MM.1S (cell line): ENCODE results near the gene SNCAIP.
A peak's percentile ranks its signal among the peaks of the same experiment; 100 is the strongest.

ENCODE experiments used
- DNase-seq: peaks from one replicate; pipeline ENCODE4 v3.0.0-alpha.2; 2015
- H2AFZ ChIP-seq: fragments of 300-600 bp; sonication (generic); 2 replicates; pipeline ENCODE4 v1.6.0; 2016; ENCODE audit warnings: antibody characterized with exemption, low read length
- H3F3A ChIP-seq: fragments of 300-600 bp; sonication (generic); 2 replicates; pipeline ENCODE4 v1.6.1; 2016; ENCODE audit warnings: mild to moderate bottlenecking, antibody characterized with exemption, low read length, moderate library complexity, mixed read lengths; ENCODE audit not compliant: insufficient read depth
- H3K27ac ChIP-seq: fragments of 300-600 bp; sonication (generic); 2 replicates; pipeline ENCODE4 v1.5.1; 2016; ENCODE audit warnings: mild to moderate bottlenecking, low read length
- H3K27me3 ChIP-seq: fragments of 300-600 bp; sonication (generic); replicated peaks from 2 replicates; pipeline ENCODE4 v1.6.0; 2016; ENCODE audit warnings: low read length; ENCODE audit not compliant: insufficient read depth
- H3K36me3 ChIP-seq: fragments of 300-600 bp; sonication (generic); replicated peaks from 2 replicates; pipeline ENCODE4 v1.6.1; 2016; ENCODE audit warnings: mild to moderate bottlenecking, low read length, mixed read lengths; ENCODE audit not compliant: insufficient read depth
- H3K4me1 ChIP-seq: fragments of 300-600 bp; sonication (generic); 2 replicates; pipeline ENCODE4 v1.6.1; 2016; ENCODE audit warnings: low read length, mixed read lengths
- H3K4me2 ChIP-seq: fragments of 300-600 bp; sonication (generic); 2 replicates; pipeline ENCODE4 v1.6.0; 2016; ENCODE audit warnings: low read depth, low read length
- H3K4me3 ChIP-seq: fragments of 300-600 bp; sonication (generic); 2 replicates; pipeline ENCODE4 v1.5.1; 2016; ENCODE audit warnings: low read length, mixed read lengths
- H3K79me2 ChIP-seq: fragments of 300-600 bp; sonication (generic); 2 replicates; pipeline ENCODE4 v1.6.1; 2016; ENCODE audit warnings: mixed run types, low read length, mixed read lengths
- H3K9ac ChIP-seq: fragments of 300-600 bp; sonication (generic); 2 replicates; pipeline ENCODE4 v1.6.1; 2016; ENCODE audit warnings: low read length, mixed read lengths
- H3K9me2 ChIP-seq: fragments of 300-600 bp; sonication (generic); replicated peaks from 2 replicates; pipeline ENCODE4 v1.6.1; 2016; ENCODE audit warnings: mild to moderate bottlenecking, low read length, mixed read lengths; ENCODE audit not compliant: insufficient read depth
- H3K9me3 ChIP-seq: fragments of 300-600 bp; sonication (generic); replicated peaks from 2 replicates; pipeline ENCODE4 v1.6.1; 2016; ENCODE audit warnings: mild to moderate bottlenecking, low read length, mixed read lengths; ENCODE audit not compliant: insufficient read depth
- H4K20me1 ChIP-seq: fragments of 300-600 bp; sonication (generic); 2 replicates; pipeline ENCODE4 v1.6.1; 2016; ENCODE audit warnings: mild to moderate bottlenecking, low read length, moderate library complexity, mixed read lengths; ENCODE audit not compliant: insufficient read depth
- CTCF ChIP-seq: fragments of 300-600 bp; sonication (generic); IDR thresholded peaks from 2 replicates; pipeline ENCODE4 v1.5.1; 2016; ENCODE audit warnings: antibody characterized with exemption, low read length, mixed read lengths
- EZH2 ChIP-seq: fragments of 300-600 bp; sonication (generic); optimal IDR thresholded peaks from 2 replicates; pipeline ENCODE3; 2017; ENCODE audit warnings: low read depth, mild to moderate bottlenecking, antibody characterized with exemption, low read length, mixed read lengths
- EZH2phosphoT487 ChIP-seq: fragments of 300-600 bp; sonication (generic); IDR thresholded peaks from 2 replicates; pipeline ENCODE4 v1.6.1; 2018; ENCODE audit warnings: antibody characterized with exemption, low read length

SNCAIP gene

GRCh38 chr5:122322801-122323548, 10.9 kb downstream of the SNCAIP start:
- Histone ChIP-seq H3K4me3 (peak overlapping the region; percentile 20; the same call in 1 of the 2 replicates), H3K27ac (peak overlapping the region; percentile 71), H2AFZ (no peak overlapping the region), H3K79me2 (peaks cover 12% of the 10 kb centered on the region), H4K20me1 (no peaks in the 10 kb centered on the region), H3K36me3 (no peaks in the 10 kb centered on the region), H3K4me2 (peak overlapping the region; percentile 55), H3K9me3 (no peaks in the 10 kb centered on the region), H3K9me2 (no peaks in the 10 kb centered on the region), H3K9ac (peak overlapping the region; percentile 32; the same call in 1 of the 2 replicates), H3K27me3 (no peaks in the 10 kb centered on the region), H3K4me1 (peaks cover 54% of the 10 kb centered on the region), H3F3A (peaks cover 11% of the 10 kb centered on the region)
- TF ChIP-seq EZH2: no peak
- no peak for TF ChIP-seq CTCF
- TF ChIP-seq EZH2phosphoT487: no peak
- DNase-seq: peak; percentile 50

DNA sequence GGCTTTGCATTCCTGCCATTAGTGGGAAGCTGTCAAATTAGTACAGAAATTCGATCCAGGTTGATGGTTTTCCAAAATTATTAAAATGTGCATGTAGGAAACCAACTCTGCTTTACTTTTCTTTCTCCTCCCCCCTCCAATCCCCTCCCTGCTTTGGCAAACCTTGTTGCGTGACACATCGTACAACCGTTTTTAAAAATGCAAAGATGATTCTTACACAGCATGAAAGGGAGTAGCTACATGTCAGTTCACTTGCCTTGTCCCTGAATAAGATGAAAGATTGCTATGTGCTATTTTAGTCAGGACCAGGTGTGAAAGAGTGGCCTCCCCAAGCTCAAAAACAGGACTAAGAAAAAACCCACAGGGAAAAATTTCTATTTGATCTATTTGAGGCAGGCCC, 11.7 kb downstream of the SNCAIP start:
- no peak for TF ChIP-seq EZH2
- TF ChIP-seq CTCF: no peak
- no peak for TF ChIP-seq EZH2phosphoT487
- Histone ChIP-seq H3F3A (peaks cover 11% of the 10 kb centered on the region), H3K4me2 (peak overlapping the region; percentile 55), H3K9me2 (no peaks in the 10 kb centered on the region), H3K36me3 (no peaks in the 10 kb centered on the region), H3K9me3 (no peaks in the 10 kb centered on the region), H3K27me3 (no peaks in the 10 kb centered on the region), H3K4me3 (peak overlapping the region; percentile 20; the same call in 1 of the 2 replicates), H4K20me1 (no peaks in the 10 kb centered on the region), H3K9ac (peak overlapping the region; percentile 32; the same call in 1 of the 2 replicates), H3K79me2 (peaks cover 5% of the 10 kb centered on the region), H3K4me1 (peaks cover 52% of the 10 kb centered on the region), H2AFZ (no peak overlapping the region), H3K27ac (peak overlapping the region; percentile 71)
- DNase-seq: peak; percentile 64

- Histone ChIP-seq H3K27ac (no peak overlapping the region), H3K36me3 (no peaks in the 10 kb centered on the region), H3K4me2 (no peak overlapping the region), H2AFZ (no peak overlapping the region), H3K9ac (no peak overlapping the region), H3K4me1 (peaks cover 39% of the 10 kb centered on the region), H3K4me3 (no peak overlapping the region), H3K27me3 (no peaks in the 10 kb centered on the region), H3K9me2 (no peaks in the 10 kb centered on the region), H3F3A (peaks cover 11% of the 10 kb centered on the region), H3K9me3 (no peaks in the 10 kb centered on the region), H4K20me1 (no peaks in the 10 kb centered on the region), H3K79me2 (0 out of 2 replicates have a peak, but pooled peaks cover 3% of the 10 kb centered on the region)
- TF ChIP-seq EZH2phosphoT487 (no peak), CTCF (no peak), EZH2 (no peak)
- DNase-seq: no peak
Measured at GRCh38 chr5:122327110-122327509, 15.1 kb downstream of the SNCAIP start.
